HG02970 (cell line): ENCODE results near the gene KHDRBS2.
"Not testable (repeated sequence)": the region's sequence is repeated elsewhere in the genome, so short reads cannot be mapped to it uniquely, and the experiment has no call there.

Experiments used
- ATAC-seq: cut with Tn5 transposase; IDR thresholded peaks from one replicate; pipeline ENCODE4 v1.9.1; 2021; ENCODE audit warnings: mild to moderate bottlenecking, moderate library complexity, moderate number of reproducible peaks; ENCODE audit not compliant: unreplicated experiment, low FRiP score

The KHDRBS2 gene

DNA sequence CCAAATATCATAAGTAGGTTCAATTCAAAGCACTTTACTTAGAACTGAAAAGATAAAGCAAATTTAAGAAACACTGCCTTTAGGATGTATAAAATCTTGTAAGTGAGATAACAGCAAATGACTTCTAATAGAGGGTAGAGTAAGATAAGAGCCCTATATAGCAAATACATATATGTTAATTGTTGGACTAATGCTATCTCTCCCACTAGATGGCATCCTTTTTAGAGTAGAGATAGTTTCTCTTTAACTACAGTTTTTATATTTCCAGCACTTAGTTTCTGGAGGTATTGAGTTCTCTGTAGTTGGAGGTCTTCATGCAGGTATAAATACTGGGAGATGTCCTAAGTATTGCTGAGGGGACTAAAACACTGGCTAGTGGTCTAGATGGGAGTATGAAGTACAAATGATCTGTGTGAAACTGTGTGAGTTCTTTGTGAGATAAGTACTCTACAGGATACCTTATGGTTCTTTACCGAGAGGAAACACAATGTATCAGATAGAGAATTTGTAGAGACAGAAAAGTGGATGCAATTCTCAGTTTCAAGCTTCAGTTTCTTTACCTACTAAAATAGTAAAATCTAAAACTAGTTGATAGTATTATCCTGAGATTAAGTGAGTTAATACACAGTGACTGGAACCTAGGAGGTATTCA, 399.3 kb downstream of the KHDRBS2 start:
- ATAC-seq: no peak

DNA sequence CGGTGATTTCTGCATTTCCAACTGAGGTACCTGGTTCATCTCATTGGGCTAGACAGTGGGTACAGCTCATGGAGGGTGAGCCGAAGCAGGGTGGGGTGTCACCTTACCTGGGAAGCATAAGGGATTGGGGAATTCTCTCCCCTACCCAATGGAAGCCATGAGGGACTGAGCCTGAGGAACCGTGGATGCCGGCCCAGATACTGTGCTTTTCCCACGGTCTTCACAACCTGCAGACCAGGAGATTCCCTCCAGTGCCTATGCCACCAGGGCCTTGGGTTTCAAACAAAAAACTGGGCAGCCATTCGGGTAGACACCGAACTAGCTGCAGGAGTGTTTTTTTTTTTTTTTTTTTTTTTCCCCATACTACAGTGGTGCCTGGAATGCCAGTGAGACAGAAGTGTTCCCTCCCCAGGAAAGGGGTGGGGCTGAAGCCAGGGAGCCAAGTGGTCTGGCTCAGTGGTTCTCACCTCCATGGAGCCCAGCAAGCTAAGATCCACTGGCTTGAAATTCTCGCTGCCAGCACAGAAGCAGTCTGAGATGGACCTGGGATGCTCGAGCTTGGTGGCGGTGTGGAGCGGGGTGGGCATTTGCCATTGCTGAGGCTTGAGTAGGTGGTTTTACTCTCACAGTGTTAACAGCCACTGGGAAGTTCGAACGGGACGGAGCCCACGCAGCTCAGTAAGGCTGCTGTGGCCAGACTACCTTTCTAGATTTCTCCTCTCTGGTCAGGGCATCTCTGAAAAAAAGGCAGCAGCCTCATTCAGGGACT, 416.2 kb downstream of the KHDRBS2 start:
- no peak for ATAC-seq

DNA sequence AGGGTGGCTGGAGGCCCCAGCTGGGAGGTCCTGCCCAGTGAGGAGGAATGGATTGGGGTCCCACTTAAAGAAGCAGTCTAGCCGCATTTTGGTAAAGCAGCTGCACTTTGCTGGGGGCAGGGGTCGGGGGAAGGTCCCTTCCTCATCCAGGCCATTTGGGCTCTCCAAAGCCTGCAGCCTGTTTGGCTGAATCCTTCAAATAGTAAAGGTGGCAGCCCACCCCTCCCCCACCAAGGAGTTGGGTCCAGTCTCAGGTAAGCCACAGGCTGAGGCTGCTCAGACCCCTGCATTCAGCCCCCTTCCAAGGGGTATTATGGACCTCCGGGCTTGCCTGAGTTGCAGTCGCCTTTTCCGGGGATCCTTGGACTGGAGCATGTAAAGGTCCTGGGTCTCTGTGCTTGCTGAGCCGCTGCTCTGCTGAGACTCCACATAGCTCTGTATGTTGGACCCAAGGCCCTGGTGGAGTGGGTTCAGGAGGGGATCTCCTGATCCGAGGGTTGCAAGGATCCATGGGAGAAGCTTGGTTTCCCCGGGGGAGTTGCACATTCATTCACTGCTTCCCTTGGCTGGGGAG, 417.4 kb downstream of the KHDRBS2 start:
- no peak for ATAC-seq

DNA sequence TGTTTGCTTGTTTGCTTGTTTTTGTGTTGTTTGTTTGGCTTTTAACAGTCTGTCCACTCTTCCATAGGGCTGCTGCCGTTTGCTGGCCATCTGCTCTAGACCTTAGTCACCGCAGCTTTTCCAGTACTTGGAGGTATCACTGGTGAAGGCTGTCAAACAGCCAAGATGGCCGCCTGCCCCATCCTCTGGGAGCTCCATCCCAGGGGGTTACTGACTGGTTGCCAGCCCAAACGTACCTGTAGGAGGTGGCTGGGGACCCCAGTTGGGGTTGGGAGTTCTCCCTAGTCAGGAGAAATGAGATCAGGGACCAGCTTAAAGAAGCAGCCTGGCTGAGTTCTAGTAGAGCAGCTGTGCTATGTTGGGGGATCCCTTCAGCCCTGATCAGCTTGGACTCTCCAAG, 418.4 kb downstream of the KHDRBS2 start:
- ATAC-seq: no peak

DNA sequence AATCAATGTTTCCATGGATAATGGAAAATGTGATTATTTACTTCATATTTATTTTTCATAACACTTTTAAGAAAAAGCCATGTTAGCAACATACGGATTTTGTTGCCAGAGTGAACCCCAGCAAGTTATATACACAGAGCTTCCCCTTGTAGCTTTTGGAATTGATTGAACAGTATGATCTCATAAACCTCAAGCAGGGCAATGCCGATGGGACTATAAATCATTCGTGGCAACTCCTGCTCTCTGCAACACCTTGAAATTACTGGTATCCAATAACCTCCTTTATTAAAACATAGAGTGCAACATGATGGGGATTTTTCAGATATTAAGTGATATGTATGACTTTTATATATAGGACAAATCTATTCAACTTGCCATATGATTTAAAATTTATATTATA, 428.5 kb downstream of the KHDRBS2 start:
- no peak for ATAC-seq

GRCh38 chr6:61841958-61842357, 444.1 kb downstream of the KHDRBS2 start:
- no peak for ATAC-seq

DNA sequence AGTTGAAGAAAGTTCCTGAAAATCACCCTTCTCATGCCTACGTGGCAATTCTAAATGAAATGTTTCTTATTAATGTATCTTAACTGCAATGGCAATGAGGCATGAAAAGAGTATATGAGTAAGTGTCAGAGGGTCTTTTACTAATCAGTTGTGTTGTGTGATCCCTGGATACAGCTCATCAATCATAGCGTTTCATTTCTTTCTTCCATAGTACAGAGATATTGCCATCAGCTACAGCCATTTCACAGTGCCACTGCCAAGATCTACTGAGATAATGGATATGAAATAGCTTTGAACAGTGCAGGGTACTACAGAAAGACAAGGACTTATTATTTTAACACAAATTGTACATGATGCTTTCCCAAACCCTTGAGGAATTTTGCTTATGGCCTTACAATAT, 450.8 kb downstream of the KHDRBS2 start:
- ATAC-seq: no peak

GRCh38 chr6:61833176-61833755, 452.8 kb downstream of the KHDRBS2 start:
- no peak for ATAC-seq

DNA sequence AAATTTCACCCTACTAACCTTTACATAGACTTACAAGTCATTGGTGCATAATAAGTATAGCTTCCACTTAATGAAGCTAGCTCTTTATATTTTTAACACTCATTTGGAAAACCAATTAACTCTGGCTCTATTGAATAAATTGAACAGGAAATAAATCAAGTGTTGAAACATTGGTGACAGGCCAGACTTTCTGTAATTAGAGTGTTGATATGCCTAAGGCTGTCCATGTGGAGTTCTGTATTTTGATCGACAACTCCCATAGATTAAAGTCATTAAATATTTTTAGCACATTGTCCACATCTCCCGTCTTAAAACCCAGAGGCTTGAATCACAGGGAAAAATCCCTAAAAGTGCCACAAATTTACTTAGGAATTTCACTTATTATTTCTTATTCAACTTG, 468.3 kb downstream of the KHDRBS2 start:
- ATAC-seq: no peak

- no peak for ATAC-seq
Measured at GRCh38 chr6:61810047-61810446, 476.0 kb downstream of the KHDRBS2 start.

DNA sequence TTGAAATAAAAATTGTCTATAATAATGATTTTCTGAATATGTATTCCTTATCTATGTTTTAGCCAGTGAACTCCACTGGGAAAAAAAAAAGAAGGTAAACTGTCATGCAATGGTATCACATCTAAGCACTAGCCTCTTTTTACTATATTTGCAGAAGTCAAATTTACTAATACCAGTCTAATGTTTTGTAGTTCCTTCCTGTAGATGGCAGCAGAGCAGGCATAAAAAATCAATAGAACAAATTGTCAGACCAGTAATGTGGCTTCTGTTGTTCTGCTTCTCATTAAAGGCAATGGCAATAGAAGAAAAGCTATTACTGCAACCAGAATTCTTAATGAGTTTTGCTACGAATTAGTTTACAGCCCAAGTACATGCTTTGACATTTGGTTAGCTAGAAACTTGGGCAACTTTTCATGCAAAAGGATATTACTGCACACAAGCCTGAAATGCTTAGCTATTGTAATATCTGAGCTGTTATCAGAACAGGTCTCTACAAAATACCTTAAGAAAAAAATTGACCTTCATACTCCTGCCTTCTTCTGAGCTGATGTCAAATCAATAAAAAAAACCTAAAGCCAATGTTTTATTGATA, 476.9 kb downstream of the KHDRBS2 start:
- no peak for ATAC-seq

DNA sequence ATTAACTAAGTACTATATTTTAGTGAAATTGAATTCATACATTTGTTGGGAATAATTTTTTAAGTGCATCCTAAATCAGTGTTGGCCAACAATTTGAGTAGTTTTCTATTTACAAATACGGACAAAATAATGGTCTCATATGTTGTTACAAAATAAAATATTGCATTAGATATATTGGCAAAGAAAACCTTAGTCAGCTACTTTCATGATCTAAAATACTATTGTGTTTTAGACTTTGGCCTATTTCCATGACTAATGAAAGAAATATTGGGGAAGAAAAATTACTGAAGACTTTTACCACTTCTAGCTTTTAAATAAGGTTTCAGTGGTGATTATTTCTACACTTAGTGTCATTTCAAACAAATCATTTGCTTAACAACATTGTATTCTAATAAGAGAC, 498.0 kb downstream of the KHDRBS2 start:
- no peak for ATAC-seq

- not testable (repeated sequence) for ATAC-seq
Measured at GRCh38 chr6:61769446-61769845, 516.6 kb downstream of the KHDRBS2 start.

- ATAC-seq: no peak
Measured at GRCh38 chr6:61755739-61756138, 530.3 kb downstream of the KHDRBS2 start.

DNA sequence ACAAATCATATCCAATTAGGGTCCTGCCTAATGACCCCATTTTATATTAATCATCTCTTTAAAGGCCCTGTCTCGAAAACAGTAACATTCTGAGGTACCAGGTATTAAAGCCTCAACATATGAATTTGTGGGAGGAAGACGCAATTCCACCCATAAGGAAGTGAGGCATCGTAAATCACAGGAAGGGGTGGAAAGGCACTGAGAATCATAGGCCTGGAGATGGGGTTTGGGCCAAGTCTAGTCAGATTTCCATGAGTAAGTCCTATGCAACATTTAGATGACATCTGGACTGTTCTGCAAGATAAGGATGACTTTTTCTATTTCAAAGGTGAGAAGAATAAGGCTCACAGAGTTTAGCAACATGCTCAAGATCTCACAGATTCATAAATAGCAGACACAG, 534.0 kb downstream of the KHDRBS2 start:
- no peak for ATAC-seq

DNA sequence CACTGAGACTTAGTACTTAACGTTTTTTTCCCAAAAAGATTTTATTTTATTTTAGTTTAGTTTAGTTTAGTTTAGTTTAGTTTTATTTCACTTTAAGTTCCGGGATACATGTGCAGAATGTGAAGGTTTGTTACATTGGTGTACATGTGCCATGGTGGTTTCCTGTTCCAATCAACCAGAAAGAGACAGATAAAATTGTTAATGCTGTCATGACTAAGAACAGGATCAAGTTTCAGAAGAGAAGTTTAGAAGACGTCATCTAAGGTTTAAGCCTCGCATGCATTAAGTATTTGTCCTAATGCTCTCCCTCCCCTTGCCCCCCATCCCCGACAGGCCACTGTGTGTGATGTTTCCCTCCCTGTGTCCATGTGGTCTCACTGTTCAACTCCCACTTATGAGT, 540.0 kb downstream of the KHDRBS2 start:
- ATAC-seq: no peak

- ATAC-seq: no peak
Measured at GRCh38 chr6:61711849-61712248, 574.2 kb downstream of the KHDRBS2 start.

DNA sequence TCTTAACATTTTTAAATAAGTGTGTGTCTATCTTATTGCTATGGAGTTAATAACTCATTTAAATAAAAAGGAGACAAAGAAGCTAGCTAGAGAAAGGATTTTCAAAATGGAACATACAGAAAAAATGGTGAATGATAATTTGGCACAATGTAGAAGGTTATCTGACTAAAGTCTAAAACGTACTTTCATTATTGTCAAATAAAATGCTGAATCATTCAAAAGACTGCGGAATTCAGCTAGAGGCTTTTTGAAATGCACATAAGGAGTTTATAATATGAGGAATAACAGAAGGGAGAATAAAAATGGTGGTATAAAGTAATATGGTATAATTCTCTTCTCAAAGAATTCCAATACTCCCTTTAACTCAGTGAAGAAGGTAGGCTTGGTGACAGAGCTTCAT, 597.9 kb downstream of the KHDRBS2 start:
- no peak for ATAC-seq

DNA sequence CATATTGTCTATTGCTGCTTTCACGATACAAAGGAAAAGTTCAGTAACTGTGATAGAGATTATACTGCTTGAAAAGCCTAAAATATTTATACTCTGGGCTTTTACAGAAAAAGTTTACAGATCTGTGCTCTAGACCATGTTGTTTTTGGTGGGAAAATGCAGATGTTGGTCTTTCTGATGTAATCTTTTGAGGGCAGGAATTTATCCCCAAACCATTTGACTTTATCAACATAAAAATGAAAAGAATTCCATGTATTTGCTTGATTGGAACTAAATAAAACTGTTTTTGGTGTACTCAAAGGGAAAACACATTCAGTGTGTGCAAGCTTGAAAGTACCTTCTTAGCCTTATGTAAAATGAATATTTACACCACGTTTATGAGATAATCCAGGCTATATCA, 603.5 kb downstream of the KHDRBS2 start:
- no peak for ATAC-seq

DNA sequence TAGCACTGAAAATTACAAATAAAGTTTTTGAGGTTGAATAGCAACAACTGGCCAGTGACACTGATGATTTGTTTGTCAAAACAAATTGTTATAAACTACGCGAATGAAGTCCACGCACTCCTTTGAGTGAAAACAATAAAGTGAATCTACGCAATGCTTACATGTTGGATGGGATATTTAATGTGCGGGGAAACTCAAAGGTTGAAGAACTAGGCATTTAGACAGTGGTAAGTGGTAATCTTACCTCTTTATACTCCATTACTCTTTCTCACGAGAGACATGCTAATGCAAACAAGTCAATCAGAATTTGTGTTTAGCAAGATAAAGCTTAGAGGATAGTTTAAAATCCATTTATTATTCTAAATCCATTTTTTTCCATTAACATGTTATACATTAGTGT, 606.4 kb downstream of the KHDRBS2 start:
- ATAC-seq: no peak

DNA sequence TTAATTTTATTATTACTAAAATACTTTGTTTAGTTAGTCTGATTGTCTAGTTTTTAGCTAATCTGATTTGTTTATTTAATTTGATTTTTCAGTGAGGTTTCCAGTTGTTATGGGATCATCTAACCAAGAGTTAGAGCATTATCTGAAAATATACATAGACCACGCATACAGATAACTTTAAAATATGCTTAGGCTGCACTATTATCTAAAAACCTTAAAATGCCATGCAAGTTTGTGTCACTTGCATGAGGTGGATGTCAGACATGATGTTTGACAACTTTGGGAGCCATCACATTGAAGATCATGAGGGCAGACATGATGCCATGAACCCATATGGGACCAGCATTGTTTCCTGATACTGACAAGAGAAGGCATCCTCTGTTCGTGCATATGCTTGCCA, 610.3 kb downstream of the KHDRBS2 start:
- no peak for ATAC-seq
